ENCODE measurements around the gene UBE2E2. TPM values are rescaled to one million over a fixed set of nuclear protein-coding genes. Genes with fewer than 3 reads are reported as not detected.

UBE2E2 gene
- polyA plus RNA-seq, 1 experiment = 41.9 TPM

- DNase-seq (ENCODE audit: low read depth) = no peak
- no peak for TF ChIP-seq CTCF (IDR thresholded peaks at IDR 0.05; ENCODE audit: insufficient read depth, low read depth, low read length)
- no peak overlapping the region for H3K4me3 ChIP-seq (ENCODE audit: low read depth, low read length)
- no peaks in the 10 kb centered on the region for H3K36me3 ChIP-seq (ENCODE audit: control insufficient read depth, insufficient read depth, low read length)
- ChIA-PET CTCF (no interaction called here), POLR2A (no interaction called here)
- H3K27me3 ChIP-seq (ENCODE audit: control insufficient read depth, insufficient read depth, low read length) = no peaks in the 10 kb centered on the region
These were observed 390.1 kb downstream of the UBE2E2 start for GRCh38 chr3:23592961-23593931.

GRCh38 chr3:23594066-23594465 is 390.9 kb downstream of the UBE2E2 start:
- Histone ChIP-seq H3K36me3 (ENCODE audit: control insufficient read depth, insufficient read depth, low read length) (no peaks in the 10 kb centered on the region), H3K27me3 (ENCODE audit: control insufficient read depth, insufficient read depth, low read length) (no peaks in the 10 kb centered on the region), H3K4me3 (ENCODE audit: low read depth, low read length) (no peak overlapping the region)
- no peak for DNase-seq (ENCODE audit: low read depth)
- ChIA-PET POLR2A (no interaction called here), CTCF (no interaction called here)
- no peak for TF ChIP-seq CTCF (IDR thresholded peaks at IDR 0.05; ENCODE audit: insufficient read depth, low read depth, low read length)

GRCh38 chr3:23594894-23595670 is 392.0 kb downstream of the UBE2E2 start:
- no peak for TF ChIP-seq CTCF (IDR thresholded peaks at IDR 0.05; ENCODE audit: insufficient read depth, low read depth, low read length)
- no peaks in the 10 kb centered on the region for H3K27me3 ChIP-seq (ENCODE audit: control insufficient read depth, insufficient read depth, low read length)
- POLR2A ChIA-PET = interaction anchor here (0.6 kb wide), 1 partner anchor 1990 kb away, joined by 3 read pairs; no protein-coding TSS in a partner anchor
- CTCF ChIA-PET = interaction anchor here (0.5 kb wide), 1 partner anchor 103 kb away, joined by 3 read pairs; no protein-coding TSS in a partner anchor
- H3K36me3 ChIP-seq (ENCODE audit: control insufficient read depth, insufficient read depth, low read length) = no peaks in the 10 kb centered on the region
- no peak for DNase-seq (ENCODE audit: low read depth)
- H3K4me3 ChIP-seq (ENCODE audit: low read depth, low read length) = no peak overlapping the region

GRCh38 chr3:23595851-23596250 is 392.7 kb downstream of the UBE2E2 start:
- no peak for DNase-seq (ENCODE audit: low read depth)
- no peaks in the 10 kb centered on the region for H3K36me3 ChIP-seq (ENCODE audit: control insufficient read depth, insufficient read depth, low read length)
- H3K4me3 ChIP-seq (ENCODE audit: low read depth, low read length) = no peak overlapping the region
- POLR2A ChIA-PET = no interaction called here
- CTCF ChIA-PET = no interaction called here
- TF ChIP-seq CTCF (IDR thresholded peaks at IDR 0.05; ENCODE audit: insufficient read depth, low read depth, low read length) = no peak
- H3K27me3 ChIP-seq (ENCODE audit: control insufficient read depth, insufficient read depth, low read length) = no peaks in the 10 kb centered on the region
